ENCODE data around the gene TMEM42. TPM values are rescaled to one million over a fixed set of nuclear protein-coding genes. Genes with fewer than 3 reads are reported as not detected.

Gene TMEM42
- total RNA-seq, 1 experiment from 2014 or later = 11.8 TPM

GRCh38 chr3:44832965-44833364 is 28.7 kb upstream of the TMEM42 start:
- H3K9ac ChIP-seq (ENCODE audit: extremely low read depth, insufficient read length, low read length) = no peak overlapping the region
- no peak overlapping the region for H4K5ac ChIP-seq (ENCODE audit: insufficient read length, low read depth, low read length)
- no peaks in the 10 kb centered on the region for H3K4me1 ChIP-seq (ENCODE audit: insufficient read depth, low read length)
- no peak overlapping the region for H3K23ac ChIP-seq (ENCODE audit: insufficient read length, low read depth, low read length)
- H3K23me2 ChIP-seq (ENCODE audit: insufficient read length, low read depth, low read length, poor library complexity, severe bottlenecking) = no peaks in the 10 kb centered on the region
- H3T11ph ChIP-seq (ENCODE audit: low read length) = no peak overlapping the region
- no peak overlapping the region for H3K4ac ChIP-seq (ENCODE audit: low read depth, low read length)
- no peak overlapping the region for H3K4me2 ChIP-seq (ENCODE audit: insufficient read depth, insufficient read length, low read length)
- H2BK12ac ChIP-seq (ENCODE audit: insufficient read length, low read depth, low read length) = no peak overlapping the region
- H3K27me3 ChIP-seq (ENCODE audit: insufficient read depth, low read length) = no peaks in the 10 kb centered on the region
- Mint-ChIP-seq H3K4me1 (no peaks in the 10 kb centered on the region), H3K27me3 (ENCODE audit: low read depth) (no peaks in the 10 kb centered on the region), H3K4me3 (no peak overlapping the region), H3K36me3 (ENCODE audit: insufficient read depth in 1 of 3, low read depth in 3 of 3) (peaks cover 43 to 73% (median 63%) of the 10 kb centered on the region in 3 experiments), H3K9me3 (peaks cover 0 to 12% of the 10 kb centered on the region in 2 experiments; a peak in 3 of 5 replicates), H3K27ac (no peak overlapping the region)
- no peak for DNase-seq
- no peak overlapping the region for H2BK20ac ChIP-seq (ENCODE audit: low read depth, low read length, poor library complexity, severe bottlenecking)
- H2BK15ac ChIP-seq (ENCODE audit: low read depth, low read length) = no peak overlapping the region
- H2AFZ ChIP-seq (ENCODE audit: low read length) = no peak overlapping the region
- no peak overlapping the region for H2BK120ac ChIP-seq (ENCODE audit: low read depth, low read length, poor library complexity, severe bottlenecking)
- WGBS (ENCODE audit: extremely low coverage, insufficient read length, low lambda C conversion rate) = no CpG with 5 or more reads among the region's 2 CpGs
- peaks cover 7% of the 10 kb centered on the region for H3K9me3 ChIP-seq (ENCODE audit: control insufficient read depth, low read depth, low read length)
- H3K79me1 ChIP-seq (ENCODE audit: insufficient read depth, low read depth, low read length, poor library complexity, severe bottlenecking) = no peaks in the 10 kb centered on the region
- no peak overlapping the region for H2BK5ac ChIP-seq (ENCODE audit: insufficient read length, low read length)
- H3K18ac ChIP-seq (ENCODE audit: insufficient read length, low read depth, low read length) = no peak overlapping the region
- no peaks in the 10 kb centered on the region for H4K20me1 ChIP-seq (ENCODE audit: control insufficient read depth, insufficient read depth, insufficient read length)
- no peak for TF ChIP-seq CTCF (conservative IDR thresholded peaks at IDR 0.05)
- H2AK5ac ChIP-seq (ENCODE audit: insufficient read length, low read length) = no peak overlapping the region
- H3K27ac ChIP-seq (ENCODE audit: insufficient read length, low read depth, low read length) = no peak overlapping the region
- no peak overlapping the region for H3K14ac ChIP-seq (ENCODE audit: insufficient read depth, low read length)
- H3K79me2 ChIP-seq (ENCODE audit: insufficient read depth, low read length) = no peaks in the 10 kb centered on the region
- no peak overlapping the region for H4K91ac ChIP-seq (ENCODE audit: insufficient read length, low read depth, low read length)
- H4K8ac ChIP-seq (replicated peaks; ENCODE audit: insufficient read length, low read depth, low read length) = no peak overlapping the region
- H3K56ac ChIP-seq (ENCODE audit: insufficient read length, low read depth, low read length) = no peak overlapping the region
